ENCODE results near the gene L3MBTL2. TPM values are rescaled to one million over a fixed set of nuclear protein-coding genes. Genes with fewer than 3 reads are reported as not detected.

The L3MBTL2 gene
- total RNA-seq, 1 experiment from 2014 or later: 33.6 TPM

- Histone ChIP-seq H2AFZ (ENCODE audit: low read length) (no peak overlapping the region), H3T11ph (ENCODE audit: low read length) (no peak overlapping the region), H4K20me1 (ENCODE audit: control insufficient read depth, insufficient read depth, insufficient read length) (no peaks in the 10 kb centered on the region), H2BK120ac (ENCODE audit: low read depth, low read length, poor library complexity, severe bottlenecking) (no peak overlapping the region), H2BK5ac (ENCODE audit: insufficient read length, low read length) (no peak overlapping the region), H3K18ac (ENCODE audit: insufficient read length, low read depth, low read length) (no peak overlapping the region), H3K14ac (ENCODE audit: insufficient read depth, low read length) (no peak overlapping the region), H3K4me2 (ENCODE audit: insufficient read depth, insufficient read length, low read length) (no peak overlapping the region), H3K56ac (ENCODE audit: insufficient read length, low read depth, low read length) (no peak overlapping the region), H3K4ac (ENCODE audit: low read depth, low read length) (no peak overlapping the region), H3K9ac (ENCODE audit: extremely low read depth, insufficient read length, low read length) (no peak overlapping the region), H3K79me2 (ENCODE audit: insufficient read depth, low read length) (no peaks in the 10 kb centered on the region), H2BK20ac (ENCODE audit: low read depth, low read length, poor library complexity, severe bottlenecking) (no peak overlapping the region), H4K5ac (ENCODE audit: insufficient read length, low read depth, low read length) (no peak overlapping the region), H2AK5ac (ENCODE audit: insufficient read length, low read length) (no peak overlapping the region), H3K23me2 (ENCODE audit: insufficient read length, low read depth, low read length, poor library complexity, severe bottlenecking) (no peaks in the 10 kb centered on the region), H3K27ac (ENCODE audit: insufficient read length, low read depth, low read length) (no peak overlapping the region), H3K23ac (ENCODE audit: insufficient read length, low read depth, low read length) (no peak overlapping the region), H3K4me1 (ENCODE audit: insufficient read depth, low read length) (0 out of 2 replicates have a peak, but pooled peaks cover 3% of the 10 kb centered on the region), H2BK12ac (ENCODE audit: insufficient read length, low read depth, low read length) (no peak overlapping the region), H3K9me3 (ENCODE audit: control insufficient read depth, low read depth, low read length) (no peaks in the 10 kb centered on the region), H2BK15ac (ENCODE audit: low read depth, low read length) (no peak overlapping the region), H3K79me1 (ENCODE audit: insufficient read depth, low read depth, low read length, poor library complexity, severe bottlenecking) (no peaks in the 10 kb centered on the region), H4K8ac (replicated peaks; ENCODE audit: insufficient read length, low read depth, low read length) (no peak overlapping the region), H4K91ac (ENCODE audit: insufficient read length, low read depth, low read length) (no peak overlapping the region), H3K27me3 (ENCODE audit: insufficient read depth, low read length) (no peaks in the 10 kb centered on the region)
- TF ChIP-seq CTCF (conservative IDR thresholded peaks at IDR 0.05): no peak
- peak overlapping the region in 2 of 3 experiments; percentile 71 to 92; a peak in 5 of 7 replicates for H3K27ac Mint-ChIP-seq
- peak; percentile 62 for DNase-seq
- H3K36me3 Mint-ChIP-seq (ENCODE audit: insufficient read depth in 1 of 3, low read depth in 3 of 3): peaks cover 43 to 78% (median 71%) of the 10 kb centered on the region in 3 experiments
- peaks cover 8 to 12% of the 10 kb centered on the region in 2 experiments for H3K9me3 Mint-ChIP-seq
- H3K4me3 Mint-ChIP-seq: peak overlapping the region in 1 of 2 experiments; percentile 14; a peak in 3 of 5 replicates
- H3K4me1 Mint-ChIP-seq: peaks cover 16 to 17% of the 10 kb centered on the region in 2 experiments
- no CpG with 5 or more reads among the region's 16 CpGs for WGBS (ENCODE audit: extremely low coverage, insufficient read length, low lambda C conversion rate)
- no peaks in the 10 kb centered on the region for H3K27me3 Mint-ChIP-seq (ENCODE audit: low read depth)
Observed at GRCh38 chr22:41217553-41218157, 12.5 kb downstream of the L3MBTL2 start.
